ENCODE data around the gene CFAP97D2.

Gene CFAP97D2

DNA sequence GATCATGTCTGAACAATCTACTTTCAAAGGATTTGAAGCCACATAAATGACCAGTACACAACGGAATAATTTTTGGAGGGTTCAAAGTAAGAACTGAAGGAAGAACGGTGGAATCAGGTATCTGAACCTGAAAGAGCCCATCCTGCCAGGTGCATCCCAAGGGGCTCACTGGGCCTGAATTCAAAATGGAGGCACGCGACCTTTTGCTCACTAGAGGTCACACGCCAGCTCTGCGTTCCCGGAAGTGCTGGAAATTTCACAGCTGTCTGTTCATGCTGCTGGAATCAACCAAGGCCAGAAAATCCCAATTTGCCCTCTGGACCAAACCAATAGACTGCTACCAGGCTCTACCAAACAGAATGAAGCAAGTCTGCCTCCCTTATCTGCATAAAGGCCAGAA lies 42.5 kb upstream of the CFAP97D2 start:
- no peak for DNase-seq (ENCODE audit: low read depth in 1 of 2, low spot score in 1 of 2)
- TF ChIP-seq JUND (IDR thresholded peaks at IDR 0.05; ENCODE audit: low read depth): no peak
- in situ Hi-C loops (cut with HindIII; ENCODE audit: low pct_unique_long_range_greater_than_20kb, low sequenced_read_pairs): no loop called here

- no peak for TF ChIP-seq JUND (IDR thresholded peaks at IDR 0.05; ENCODE audit: low read depth)
- DNase-seq (ENCODE audit: low read depth in 1 of 2, low spot score in 1 of 2): no peak
- in situ Hi-C loops (cut with HindIII; ENCODE audit: low pct_unique_long_range_greater_than_20kb, low sequenced_read_pairs): no loop called here
Measured at GRCh38 chr13:114140131-114140905, 38.7 kb upstream of the CFAP97D2 start.

DNA sequence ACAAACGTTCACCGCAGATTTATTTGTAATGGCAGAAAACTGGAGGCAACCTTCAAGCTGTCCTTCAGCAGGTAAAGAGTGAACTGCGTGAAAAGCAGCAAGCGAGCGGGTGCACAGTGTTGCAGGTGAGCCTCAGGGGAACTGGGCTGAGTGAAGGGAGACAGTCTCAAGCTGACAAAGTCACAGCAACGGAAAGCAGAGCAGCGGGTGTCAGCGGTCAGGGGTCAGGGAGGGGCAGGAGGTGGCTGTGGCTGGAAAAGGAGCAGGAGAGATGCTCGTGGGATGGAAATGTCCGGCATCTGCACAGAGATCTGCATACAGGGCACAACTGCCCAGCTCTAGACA lies 38.2 kb upstream of the CFAP97D2 start:
- in situ Hi-C loops (cut with HindIII; ENCODE audit: low pct_unique_long_range_greater_than_20kb, low sequenced_read_pairs): no loop called here
- DNase-seq (ENCODE audit: low read depth in 1 of 2, low spot score in 1 of 2): no peak
- TF ChIP-seq JUND (IDR thresholded peaks at IDR 0.05; ENCODE audit: low read depth): no peak

DNA sequence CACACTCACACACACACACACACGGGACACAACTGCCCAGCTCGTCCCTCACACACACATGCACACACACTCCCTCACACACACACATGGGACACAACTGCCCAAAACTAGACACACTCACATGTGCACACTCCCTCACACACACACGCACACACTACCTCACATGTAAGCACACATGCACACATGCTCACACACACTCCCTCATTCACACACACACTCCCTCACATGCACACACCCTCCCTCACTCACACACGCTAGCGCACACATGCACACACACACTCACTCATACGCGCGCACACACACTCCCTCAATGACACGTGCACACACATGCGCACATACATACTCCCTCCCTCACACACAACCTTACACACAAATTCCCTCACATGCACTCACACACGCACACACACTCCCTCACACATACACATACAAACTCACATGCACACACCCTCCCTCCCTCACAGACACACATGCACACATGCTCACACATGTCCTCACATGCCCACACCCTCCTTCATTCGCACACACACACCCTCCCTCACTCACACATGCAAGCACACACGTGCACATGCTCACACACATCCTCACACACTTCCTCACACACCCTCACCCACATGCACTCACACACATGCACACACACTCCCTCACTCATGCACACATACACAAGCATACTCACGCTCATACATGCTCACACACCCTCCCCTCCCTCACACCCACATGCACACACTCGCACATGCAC lies 37.6 kb upstream of the CFAP97D2 start:
- in situ Hi-C loops (cut with HindIII; ENCODE audit: low pct_unique_long_range_greater_than_20kb, low sequenced_read_pairs): no loop called here
- TF ChIP-seq JUND (IDR thresholded peaks at IDR 0.05; ENCODE audit: low read depth): no peak
- no peak for DNase-seq (ENCODE audit: low read depth in 1 of 2, low spot score in 1 of 2)

GRCh38 chr13:114142137-114142550 lies 36.9 kb upstream of the CFAP97D2 start:
- no peak for DNase-seq (ENCODE audit: low read depth in 1 of 2, low spot score in 1 of 2)
- in situ Hi-C loops (cut with HindIII; ENCODE audit: low pct_unique_long_range_greater_than_20kb, low sequenced_read_pairs): no loop called here
- no peak for TF ChIP-seq JUND (IDR thresholded peaks at IDR 0.05; ENCODE audit: low read depth)

- peak in 1 of 2 experiments; percentile 48 for DNase-seq (ENCODE audit: low read depth in 1 of 2, low spot score in 1 of 2)
- in situ Hi-C loops (cut with HindIII; ENCODE audit: low pct_unique_long_range_greater_than_20kb, low sequenced_read_pairs): no loop called here
- no peak for TF ChIP-seq JUND (IDR thresholded peaks at IDR 0.05; ENCODE audit: low read depth)
Measured at GRCh38 chr13:114142640-114143490, 36.2 kb upstream of the CFAP97D2 start.

GRCh38 chr13:114143806-114144605 lies 35.1 kb upstream of the CFAP97D2 start:
- TF ChIP-seq JUND (IDR thresholded peaks at IDR 0.05; ENCODE audit: low read depth): no peak

DNA sequence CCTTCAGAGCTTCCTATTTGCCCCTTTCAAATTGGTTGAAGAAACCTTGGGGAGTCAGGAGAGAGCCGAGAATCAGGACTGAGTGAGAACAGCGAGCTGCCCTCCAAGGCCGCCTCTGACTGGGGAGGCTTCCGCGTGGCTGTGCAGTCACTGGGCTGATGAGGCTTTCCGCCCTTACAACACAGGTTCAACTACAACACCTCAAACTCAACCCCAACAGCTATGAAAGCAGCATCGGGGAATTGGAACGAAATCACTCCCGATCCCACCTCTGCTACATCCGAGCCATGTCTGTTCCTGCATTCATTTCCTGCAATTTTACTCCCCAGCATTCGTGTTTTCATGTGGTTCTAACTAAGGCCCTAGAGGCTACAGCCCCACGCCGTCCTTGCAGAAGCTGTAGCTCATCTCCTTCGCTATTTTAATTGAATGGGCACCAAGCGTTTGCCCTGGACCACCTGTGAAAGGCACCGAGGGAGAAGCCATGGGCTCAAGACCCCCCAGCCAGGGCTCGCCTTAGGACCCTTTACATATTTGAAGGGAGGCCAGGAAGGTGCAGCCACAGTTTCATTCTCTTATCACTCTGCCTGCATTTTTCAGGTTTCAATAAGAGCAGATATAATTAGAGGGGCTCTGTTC lies 34.3 kb upstream of the CFAP97D2 start:
- no peak for TF ChIP-seq JUND (IDR thresholded peaks at IDR 0.05; ENCODE audit: low read depth)
- DNase-seq (ENCODE audit: low read depth in 1 of 2, low spot score in 1 of 2): no peak
- in situ Hi-C loops (cut with HindIII; ENCODE audit: low pct_unique_long_range_greater_than_20kb, low sequenced_read_pairs): no loop called here

More at GRCh38 chr13:114143806-114144605, 35.1 kb upstream of the CFAP97D2 start:
- in situ Hi-C loops (cut with HindIII; ENCODE audit: low pct_unique_long_range_greater_than_20kb, low sequenced_read_pairs): no loop called here
- peak; percentile 59 to 72 for DNase-seq (ENCODE audit: low read depth in 1 of 2, low spot score in 1 of 2)

DNA sequence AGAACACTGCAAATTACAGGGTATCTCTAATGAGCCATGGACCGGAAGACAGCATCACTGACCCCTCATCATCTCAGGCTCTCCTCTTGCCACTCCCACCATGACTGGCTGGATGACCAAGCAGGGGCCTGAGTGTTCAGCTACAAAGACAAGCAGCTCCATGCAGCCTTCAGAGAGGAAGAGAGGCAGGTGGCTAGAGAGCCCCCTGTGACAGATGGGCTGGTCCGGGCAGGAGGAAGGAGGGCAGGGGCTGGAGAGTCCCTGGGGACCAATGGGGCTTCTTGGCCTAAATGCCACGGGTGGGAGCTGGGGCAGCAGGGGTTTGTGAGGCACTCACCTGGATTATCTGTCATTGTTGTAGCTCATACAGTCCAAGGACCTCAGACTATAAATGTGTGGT lies 33.8 kb upstream of the CFAP97D2 start:
- no peak for DNase-seq (ENCODE audit: low read depth in 1 of 2, low spot score in 1 of 2)
- in situ Hi-C loops (cut with HindIII; ENCODE audit: low pct_unique_long_range_greater_than_20kb, low sequenced_read_pairs): no loop called here
- no peak for TF ChIP-seq JUND (IDR thresholded peaks at IDR 0.05; ENCODE audit: low read depth)

GRCh38 chr13:114145722-114146121 lies 33.3 kb upstream of the CFAP97D2 start:
- TF ChIP-seq JUND (IDR thresholded peaks at IDR 0.05; ENCODE audit: low read depth): no peak
- in situ Hi-C loops (cut with HindIII; ENCODE audit: low pct_unique_long_range_greater_than_20kb, low sequenced_read_pairs): no loop called here
- DNase-seq (ENCODE audit: low read depth in 1 of 2, low spot score in 1 of 2): no peak

- no peak for TF ChIP-seq JUND (IDR thresholded peaks at IDR 0.05; ENCODE audit: low read depth)
- no peak for DNase-seq (ENCODE audit: low read depth in 1 of 2, low spot score in 1 of 2)
- in situ Hi-C loops (cut with HindIII; ENCODE audit: low pct_unique_long_range_greater_than_20kb, low sequenced_read_pairs): no loop called here
Measured at GRCh38 chr13:114146173-114146572, 32.9 kb upstream of the CFAP97D2 start.
